Measurements from ENCODE around the gene PBXIP1.

DNA sequence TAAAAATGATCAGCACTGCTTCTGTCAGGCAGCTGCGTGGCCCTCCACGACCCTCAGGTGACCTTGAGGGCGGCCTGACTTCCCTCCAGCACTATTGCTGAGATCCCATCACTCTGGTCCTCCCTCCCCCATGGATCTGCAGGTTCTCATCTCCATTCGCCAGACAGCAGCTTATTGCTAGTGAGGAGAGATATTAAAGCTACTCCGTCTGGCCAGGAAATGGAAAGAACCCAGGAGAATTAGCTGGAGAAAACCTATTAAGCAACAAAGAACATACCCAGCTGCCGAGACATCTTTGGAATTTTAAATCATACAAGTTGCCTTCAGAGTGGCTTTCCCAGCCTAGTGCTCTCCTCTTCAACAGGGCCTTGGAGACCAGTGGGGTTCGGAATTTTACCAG lies 60.1 kb downstream of the PBXIP1 start:
- TF ChIP-seq SNAI2 (CRISPR knock-in tag; IDR thresholded peaks at IDR 0.05) = no peak
- TF ChIP-seq TOX (CRISPR knock-in tag; IDR thresholded peaks at IDR 0.05; ENCODE audit: borderline replicate concordance) = no peak
- no peak for TF ChIP-seq ZNF565 (CRISPR knock-in tag; conservative IDR thresholded peaks at IDR 0.05; ENCODE audit: low read depth)
- TF ChIP-seq RARB (CRISPR knock-in tag; IDR thresholded peaks at IDR 0.05) = no peak
- no peak for TF ChIP-seq CSDC2 (CRISPR knock-in tag; IDR thresholded peaks at IDR 0.05)
- TF ChIP-seq, protein P1, sequence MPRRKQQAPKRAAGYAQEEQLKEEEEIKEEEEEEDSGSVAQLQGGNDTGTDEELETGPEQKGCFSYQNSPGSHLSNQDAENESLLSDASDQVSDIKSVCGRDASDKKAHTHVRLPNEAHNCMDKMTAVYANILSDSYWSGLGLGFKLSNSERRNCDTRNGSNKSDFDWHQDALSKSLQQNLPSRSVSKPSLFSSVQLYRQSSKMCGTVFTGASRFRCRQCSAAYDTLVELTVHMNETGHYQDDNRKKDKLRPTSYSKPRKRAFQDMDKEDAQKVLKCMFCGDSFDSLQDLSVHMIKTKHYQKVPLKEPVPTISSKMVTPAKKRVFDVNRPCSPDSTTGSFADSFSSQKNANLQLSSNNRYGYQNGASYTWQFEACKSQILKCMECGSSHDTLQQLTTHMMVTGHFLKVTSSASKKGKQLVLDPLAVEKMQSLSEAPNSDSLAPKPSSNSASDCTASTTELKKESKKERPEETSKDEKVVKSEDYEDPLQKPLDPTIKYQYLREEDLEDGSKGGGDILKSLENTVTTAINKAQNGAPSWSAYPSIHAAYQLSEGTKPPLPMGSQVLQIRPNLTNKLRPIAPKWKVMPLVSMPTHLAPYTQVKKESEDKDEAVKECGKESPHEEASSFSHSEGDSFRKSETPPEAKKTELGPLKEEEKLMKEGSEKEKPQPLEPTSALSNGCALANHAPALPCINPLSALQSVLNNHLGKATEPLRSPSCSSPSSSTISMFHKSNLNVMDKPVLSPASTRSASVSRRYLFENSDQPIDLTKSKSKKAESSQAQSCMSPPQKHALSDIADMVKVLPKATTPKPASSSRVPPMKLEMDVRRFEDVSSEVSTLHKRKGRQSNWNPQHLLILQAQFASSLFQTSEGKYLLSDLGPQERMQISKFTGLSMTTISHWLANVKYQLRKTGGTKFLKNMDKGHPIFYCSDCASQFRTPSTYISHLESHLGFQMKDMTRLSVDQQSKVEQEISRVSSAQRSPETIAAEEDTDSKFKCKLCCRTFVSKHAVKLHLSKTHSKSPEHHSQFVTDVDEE (CRISPR knock-in tag; IDR thresholded peaks at IDR 0.05) = no peak
- TF ChIP-seq OSR1 (CRISPR knock-in tag; IDR thresholded peaks at IDR 0.05) = no peak
- TF ChIP-seq, protein P2, sequence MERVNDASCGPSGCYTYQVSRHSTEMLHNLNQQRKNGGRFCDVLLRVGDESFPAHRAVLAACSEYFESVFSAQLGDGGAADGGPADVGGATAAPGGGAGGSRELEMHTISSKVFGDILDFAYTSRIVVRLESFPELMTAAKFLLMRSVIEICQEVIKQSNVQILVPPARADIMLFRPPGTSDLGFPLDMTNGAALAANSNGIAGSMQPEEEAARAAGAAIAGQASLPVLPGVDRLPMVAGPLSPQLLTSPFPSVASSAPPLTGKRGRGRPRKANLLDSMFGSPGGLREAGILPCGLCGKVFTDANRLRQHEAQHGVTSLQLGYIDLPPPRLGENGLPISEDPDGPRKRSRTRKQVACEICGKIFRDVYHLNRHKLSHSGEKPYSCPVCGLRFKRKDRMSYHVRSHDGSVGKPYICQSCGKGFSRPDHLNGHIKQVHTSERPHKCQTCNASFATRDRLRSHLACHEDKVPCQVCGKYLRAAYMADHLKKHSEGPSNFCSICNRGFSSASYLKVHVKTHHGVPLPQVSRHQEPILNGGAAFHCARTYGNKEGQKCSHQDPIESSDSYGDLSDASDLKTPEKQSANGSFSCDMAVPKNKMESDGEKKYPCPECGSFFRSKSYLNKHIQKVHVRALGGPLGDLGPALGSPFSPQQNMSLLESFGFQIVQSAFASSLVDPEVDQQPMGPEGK (CRISPR knock-in tag; IDR thresholded peaks at IDR 0.05; ENCODE audit: borderline replicate concordance) = no peak
- TF ChIP-seq ZFP3 (CRISPR knock-in tag; IDR thresholded peaks at IDR 0.05) = no peak
- TF ChIP-seq TCF4 (CRISPR knock-in tag; IDR thresholded peaks at IDR 0.05; ENCODE audit: borderline replicate concordance) = no peak
- no peak for TF ChIP-seq GLIS3 (CRISPR knock-in tag; IDR thresholded peaks at IDR 0.05)
- no peak for TF ChIP-seq ZFP30 (CRISPR knock-in tag; IDR thresholded peaks at IDR 0.05)
- TF ChIP-seq, protein P3, sequence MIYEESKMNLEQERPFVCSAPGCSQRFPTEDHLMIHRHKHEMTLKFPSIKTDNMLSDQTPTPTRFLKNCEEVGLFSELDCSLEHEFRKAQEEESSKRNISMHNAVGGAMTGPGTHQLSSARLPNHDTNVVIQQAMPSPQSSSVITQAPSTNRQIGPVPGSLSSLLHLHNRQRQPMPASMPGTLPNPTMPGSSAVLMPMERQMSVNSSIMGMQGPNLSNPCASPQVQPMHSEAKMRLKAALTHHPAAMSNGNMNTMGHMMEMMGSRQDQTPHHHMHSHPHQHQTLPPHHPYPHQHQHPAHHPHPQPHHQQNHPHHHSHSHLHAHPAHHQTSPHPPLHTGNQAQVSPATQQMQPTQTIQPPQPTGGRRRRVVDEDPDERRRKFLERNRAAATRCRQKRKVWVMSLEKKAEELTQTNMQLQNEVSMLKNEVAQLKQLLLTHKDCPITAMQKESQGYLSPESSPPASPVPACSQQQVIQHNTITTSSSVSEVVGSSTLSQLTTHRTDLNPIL (CRISPR knock-in tag; IDR thresholded peaks at IDR 0.05; ENCODE audit: low read depth) = no peak

All from SK-N-SH treated with all-trans-retinoic acid at 6 μM for 48 hours (cell line).